ENCODE measurements around the gene VSIG10L.

DNA sequence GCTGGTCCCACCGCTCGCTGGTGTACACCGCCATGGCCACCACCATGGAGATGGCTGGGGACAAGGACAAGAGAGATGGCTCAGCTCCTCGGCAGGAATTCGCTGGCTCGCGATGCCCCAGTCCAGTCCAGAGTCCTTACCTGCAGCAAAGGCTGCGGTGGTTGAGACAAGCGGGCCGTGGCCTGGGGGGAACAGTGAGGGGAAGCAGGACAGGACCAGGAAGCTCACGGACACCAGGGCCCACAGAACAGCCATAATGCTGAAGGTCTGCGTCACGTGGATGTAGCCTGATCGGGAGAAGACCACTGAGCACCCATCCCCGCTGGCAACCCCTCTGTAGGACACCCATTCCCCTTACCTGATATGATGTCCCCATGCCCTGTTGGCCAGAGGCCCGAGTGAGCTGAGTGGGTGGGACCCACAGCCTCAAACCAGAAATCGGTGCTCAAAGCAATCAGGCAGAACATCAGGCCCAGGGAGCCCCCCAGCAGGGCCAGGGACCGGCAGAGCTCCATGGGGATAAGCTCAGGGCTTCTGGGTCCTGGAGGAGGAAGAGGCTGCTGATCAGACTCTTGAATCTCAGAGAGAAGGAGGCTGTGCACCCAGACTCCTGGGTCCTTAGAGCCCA, 30.2 kb upstream of the VSIG10L start:
- TF ChIP-seq GATA3 (IDR thresholded peaks at IDR 0.05; ENCODE audit: low read depth, low read length) (no peak), GATA2 (IDR thresholded peaks at IDR 0.05; ENCODE audit: low read depth, low read length) (no peak)

Measured in SH-SY5Y (cell line).